ENCODE measurements around the gene EVC. TPM values are rescaled to one million over a fixed set of nuclear protein-coding genes. Genes with fewer than 3 reads are reported as not detected.
A peak's percentile ranks its signal among the peaks of the same experiment; 100 is the strongest.

The EVC gene
- total RNA-seq, 1 donor from 2014 or later: 30.2 TPM

DNA sequence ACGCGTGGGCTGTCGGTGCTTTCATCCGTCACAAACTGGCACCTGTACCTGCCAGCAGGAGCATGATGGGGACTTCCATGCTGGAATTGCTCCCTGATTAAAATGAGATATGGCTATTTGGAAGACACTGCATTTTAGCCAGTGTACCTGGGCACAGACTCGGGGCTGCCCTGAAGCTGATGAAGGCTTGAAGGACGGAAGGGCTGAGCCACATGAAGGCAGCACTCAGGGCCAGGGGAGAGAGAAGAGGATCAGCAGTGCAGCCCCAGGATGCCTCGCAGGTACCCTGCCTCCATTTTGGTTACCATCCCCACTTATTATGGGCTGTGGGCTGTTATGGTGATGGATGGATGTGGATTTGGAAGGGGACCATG, 102.9 kb downstream of the EVC start:
- DNase-seq (ENCODE audit: low spot score, unreplicated experiment): no peak
- Mint-ChIP-seq H3K4me3 (ENCODE audit: low read depth) (no peak overlapping the region), H3K4me1 (ENCODE audit: low read depth) (no peaks in the 10 kb centered on the region), H3K9me3 (ENCODE audit: low read depth) (no peaks in the 10 kb centered on the region), H3K27ac (no peak overlapping the region), H3K36me3 (ENCODE audit: insufficient read depth) (peaks cover 45% of the 10 kb centered on the region), H3K27me3 (no peaks in the 10 kb centered on the region)
- TF ChIP-seq, protein P1, sequence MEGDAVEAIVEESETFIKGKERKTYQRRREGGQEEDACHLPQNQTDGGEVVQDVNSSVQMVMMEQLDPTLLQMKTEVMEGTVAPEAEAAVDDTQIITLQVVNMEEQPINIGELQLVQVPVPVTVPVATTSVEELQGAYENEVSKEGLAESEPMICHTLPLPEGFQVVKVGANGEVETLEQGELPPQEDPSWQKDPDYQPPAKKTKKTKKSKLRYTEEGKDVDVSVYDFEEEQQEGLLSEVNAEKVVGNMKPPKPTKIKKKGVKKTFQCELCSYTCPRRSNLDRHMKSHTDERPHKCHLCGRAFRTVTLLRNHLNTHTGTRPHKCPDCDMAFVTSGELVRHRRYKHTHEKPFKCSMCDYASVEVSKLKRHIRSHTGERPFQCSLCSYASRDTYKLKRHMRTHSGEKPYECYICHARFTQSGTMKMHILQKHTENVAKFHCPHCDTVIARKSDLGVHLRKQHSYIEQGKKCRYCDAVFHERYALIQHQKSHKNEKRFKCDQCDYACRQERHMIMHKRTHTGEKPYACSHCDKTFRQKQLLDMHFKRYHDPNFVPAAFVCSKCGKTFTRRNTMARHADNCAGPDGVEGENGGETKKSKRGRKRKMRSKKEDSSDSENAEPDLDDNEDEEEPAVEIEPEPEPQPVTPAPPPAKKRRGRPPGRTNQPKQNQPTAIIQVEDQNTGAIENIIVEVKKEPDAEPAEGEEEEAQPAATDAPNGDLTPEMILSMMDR (IDR thresholded peaks at IDR 0.05; ENCODE audit: unreplicated experiment): no peak

DNA sequence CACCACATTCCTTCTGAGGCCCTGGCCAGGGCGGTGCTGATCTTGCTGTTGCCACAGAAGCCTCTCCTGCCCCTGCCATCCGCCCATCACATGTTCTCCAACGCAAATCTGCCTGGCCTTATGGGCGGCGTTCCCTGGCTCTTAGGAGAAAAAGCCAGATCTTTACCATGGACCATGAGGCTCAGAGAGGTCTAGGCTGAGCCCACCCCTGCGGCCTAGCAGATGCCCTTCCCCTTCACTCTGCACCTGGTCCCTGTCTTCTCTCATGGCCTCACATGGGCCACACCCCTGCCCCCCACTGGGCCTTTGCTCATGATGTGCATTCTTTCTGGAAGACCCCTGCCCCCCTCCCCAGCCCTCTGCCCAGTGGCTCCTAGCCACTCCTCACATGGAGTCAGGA, 103.4 kb downstream of the EVC start:
- Mint-ChIP-seq H3K4me1 (ENCODE audit: low read depth) (no peaks in the 10 kb centered on the region), H3K9me3 (ENCODE audit: low read depth) (no peaks in the 10 kb centered on the region), H3K27me3 (no peaks in the 10 kb centered on the region), H3K36me3 (ENCODE audit: insufficient read depth) (peaks cover 44% of the 10 kb centered on the region), H3K4me3 (ENCODE audit: low read depth) (no peak overlapping the region), H3K27ac (no peak overlapping the region)
- DNase-seq (ENCODE audit: low spot score, unreplicated experiment): no peak
- TF ChIP-seq, protein P1 (IDR thresholded peaks at IDR 0.05; ENCODE audit: unreplicated experiment): no peak

DNA sequence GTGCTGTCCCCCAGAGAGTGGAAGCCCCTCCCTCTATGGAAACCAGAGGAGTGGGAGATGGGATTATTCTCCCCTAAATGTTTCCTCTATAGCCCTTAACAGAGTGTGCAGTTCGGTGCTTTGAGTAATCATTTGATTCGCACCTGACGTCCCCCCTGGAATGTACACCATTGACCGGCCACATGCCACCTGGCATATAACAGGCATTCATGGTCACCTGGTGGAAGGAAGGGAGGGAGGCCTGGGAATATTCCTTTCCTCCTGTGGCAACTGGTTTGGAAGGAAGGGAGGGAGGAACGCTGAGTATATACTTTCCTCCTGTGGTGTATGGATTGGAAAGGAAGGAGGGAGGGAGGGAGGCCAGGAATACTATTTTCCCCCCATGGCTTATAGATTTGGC, 104.6 kb downstream of the EVC start:
- no peak overlapping the region for H3K4me3 Mint-ChIP-seq (ENCODE audit: low read depth)
- no peaks in the 10 kb centered on the region for H3K9me3 Mint-ChIP-seq (ENCODE audit: low read depth)
- no peaks in the 10 kb centered on the region for H3K27me3 Mint-ChIP-seq
- TF ChIP-seq, protein P1 (IDR thresholded peaks at IDR 0.05; ENCODE audit: unreplicated experiment): no peak
- no peak overlapping the region for H3K27ac Mint-ChIP-seq
- no peak for DNase-seq (ENCODE audit: low spot score, unreplicated experiment)
- H3K4me1 Mint-ChIP-seq (ENCODE audit: low read depth): no peaks in the 10 kb centered on the region
- peaks cover 40% of the 10 kb centered on the region for H3K36me3 Mint-ChIP-seq (ENCODE audit: insufficient read depth)

DNA sequence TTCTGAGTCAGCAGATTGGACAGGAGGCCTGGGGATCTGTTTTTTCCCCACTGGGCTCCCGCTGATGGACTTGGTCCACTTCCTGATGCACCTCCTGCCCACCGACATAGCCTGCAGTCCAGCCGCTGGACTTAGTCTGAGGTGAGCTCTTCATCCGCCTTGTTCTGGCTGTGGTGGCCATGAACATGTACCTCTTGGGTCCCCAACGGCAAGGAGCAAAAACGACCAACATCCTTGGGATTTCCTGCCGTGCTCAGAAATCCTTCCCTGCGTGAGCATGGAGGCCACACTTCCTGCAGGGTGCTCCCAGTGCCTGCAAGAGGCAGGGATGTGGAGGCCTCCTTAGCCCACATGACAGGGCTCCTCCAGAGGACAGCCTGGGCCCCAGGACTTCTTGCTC, 105.1 kb downstream of the EVC start:
- H3K4me1 Mint-ChIP-seq (ENCODE audit: low read depth): no peaks in the 10 kb centered on the region
- TF ChIP-seq, protein P1 (IDR thresholded peaks at IDR 0.05; ENCODE audit: unreplicated experiment): no peak
- no peak overlapping the region for H3K27ac Mint-ChIP-seq
- H3K27me3 Mint-ChIP-seq: no peaks in the 10 kb centered on the region
- DNase-seq (ENCODE audit: low spot score, unreplicated experiment): no peak
- no peaks in the 10 kb centered on the region for H3K9me3 Mint-ChIP-seq (ENCODE audit: low read depth)
- no peak overlapping the region for H3K4me3 Mint-ChIP-seq (ENCODE audit: low read depth)
- H3K36me3 Mint-ChIP-seq (ENCODE audit: insufficient read depth): peaks cover 39% of the 10 kb centered on the region

DNA sequence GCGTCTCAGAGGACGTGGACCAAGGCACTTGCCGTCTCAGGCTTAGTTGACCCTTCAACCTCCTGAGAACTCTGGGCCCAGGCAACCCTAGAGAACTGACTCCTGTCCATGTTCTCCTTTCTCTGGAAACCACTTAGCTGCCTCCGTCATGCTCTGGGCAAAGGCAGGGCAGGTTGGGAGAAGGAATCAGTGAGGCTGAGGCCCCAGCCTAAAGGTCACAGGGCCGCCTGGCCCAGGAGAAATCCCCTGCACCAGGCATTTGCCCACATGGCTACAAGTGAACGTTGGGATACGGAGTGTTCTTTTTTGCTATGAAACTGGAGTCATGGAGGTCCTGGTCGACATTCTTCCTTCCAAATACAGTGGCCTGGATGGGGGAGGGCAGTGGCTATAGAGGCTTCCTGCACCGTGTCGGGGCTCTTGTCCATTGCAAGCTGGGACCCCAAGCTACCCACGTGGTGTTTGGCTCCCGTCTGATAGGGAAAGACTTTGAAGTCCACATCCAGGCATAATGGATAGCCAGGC, 105.9 kb downstream of the EVC start:
- peak overlapping the region; percentile 62 for H3K27ac Mint-ChIP-seq
- H3K4me1 Mint-ChIP-seq (ENCODE audit: low read depth): no peaks in the 10 kb centered on the region
- no peaks in the 10 kb centered on the region for H3K27me3 Mint-ChIP-seq
- DNase-seq (ENCODE audit: low spot score, unreplicated experiment): no peak
- no peaks in the 10 kb centered on the region for H3K9me3 Mint-ChIP-seq (ENCODE audit: low read depth)
- peaks cover 37% of the 10 kb centered on the region for H3K36me3 Mint-ChIP-seq (ENCODE audit: insufficient read depth)
- TF ChIP-seq, protein P1 (IDR thresholded peaks at IDR 0.05; ENCODE audit: unreplicated experiment): no peak
- H3K4me3 Mint-ChIP-seq (ENCODE audit: low read depth): no peak overlapping the region
